HCT116 (cell line): ENCODE measurements around the gene COL2A1. TPM values are rescaled to one million over a fixed set of nuclear protein-coding genes. Genes with fewer than 3 reads are reported as not detected.

Source experiments
- ATAC-seq: fragments of 200-7000 bp; cut with Tn5 transposase; 2 replicates; pipeline ENCODE4 v1.9.1; 2020; ENCODE audit warnings: mild to moderate bottlenecking, moderate library complexity
- BruUV-seq: library from RNA; stranded (reverse); fragments of 400-500 nt; replicated peaks from 2 replicates; lab custom pipeline; 2021; lab: Mats Ljungman, UMichigan
- CTCF ChIA-PET: fragments of 300-600 bp; sonication (Branson Sonifier 250); formaldehyde crosslinking; loops from one replicate; lab custom pipeline; 2021; ENCODE audit warnings: antibody characterized with exemption; lab: Charles Lee
- POLR2A ChIA-PET: fragments of 300-600, 350-600 bp; sonication (Branson Sonifier 250); formaldehyde crosslinking; loops from one replicate; lab custom pipeline; 2021; ENCODE audit warnings: antibody characterized with exemption; lab: Charles Lee
- RAD21 ChIA-PET, 2 experiments: fragments of 300-600 bp; sonication (Branson Sonifier 250); formaldehyde crosslinking; loops; one replicate each; lab custom pipeline; 2023; ENCODE audit warnings: low total read pairs in 2 of 2; ENCODE audit not compliant: uncharacterized antibody in 2 of 2, unreplicated experiment in 2 of 2, low non-redundant PET in 1 of 2; lab: Charles Lee
- DNase-seq: peaks from one replicate; pipeline ENCODE4 v3.0.0-alpha.2; 2010; ENCODE audit warnings: low read depth, low spot score
- H2AFZ ChIP-seq: fragments of 200-600 bp; shearing (Covaris generic), sonication (generic); 2 replicates; pipeline ENCODE4 v1.6.1; 2017; ENCODE audit warnings: low read depth, mixed run types, mixed read lengths, antibody characterized with exemption, low read length; ENCODE audit not compliant: poor library complexity, severe bottlenecking
- H3K27ac ChIP-seq: 2 replicates; pipeline ENCODE4 v1.5.1; 2012; ENCODE audit warnings: low read depth, low read length
- H3K27me3 ChIP-seq: fragments of 200-600 bp; sonication (generic); 2 replicates; pipeline ENCODE4 v1.6.1; 2016; ENCODE audit warnings: mixed run types, low read length, mixed read lengths; ENCODE audit not compliant: insufficient read depth
- H3K36me3 ChIP-seq, 2 experiments: fragments of 200-500 bp in 1 of 2; fragments of 200-600 bp in 1 of 2; sonication (Bioruptor generic) in 1 of 2; sonication (generic) in 1 of 2; 2 replicates each; pipeline versions ENCODE4 v1.5.1 to v1.6.1; 2014 to 2016; ENCODE audit warnings: low read length in 2 of 2, inconsistent platforms in 1 of 2, mixed read lengths in 1 of 2, mixed run types in 1 of 2; ENCODE audit not compliant: insufficient read depth in 2 of 2, control insufficient read depth in 1 of 2
- H3K4me1 ChIP-seq, 2 experiments: fragments of 200-600 bp in 1 of 2; sonication (generic) in 1 of 2; 2 replicates each; pipeline versions ENCODE4 v1.5.1 to v1.6.1; 2012 to 2017; ENCODE audit warnings: low read length in 2 of 2, inconsistent platforms in 1 of 2, mild to moderate bottlenecking in 1 of 2, mixed read lengths in 1 of 2, mixed run types in 1 of 2, moderate library complexity in 1 of 2; ENCODE audit not compliant: insufficient read depth in 2 of 2, control insufficient read depth in 1 of 2
- H3K4me2 ChIP-seq: fragments of 200-600 bp; sonication (generic); 2 replicates; pipeline ENCODE4 v1.6.1; 2017; ENCODE audit warnings: mixed run types, low read length, mixed read lengths
- H3K4me3 ChIP-seq, 2 experiments: fragments of 200-600 bp in 1 of 2; sonication (generic) in 1 of 2; replicated peaks in 1 of 2; 2 replicates each; pipeline ENCODE4 v1.5.1; 2011 to 2016; ENCODE audit warnings: low read length in 2 of 2, control low read depth in 1 of 2, low read depth in 1 of 2, mild to moderate bottlenecking in 1 of 2, mixed read lengths in 1 of 2, mixed run types in 1 of 2
- H3K79me2 ChIP-seq: fragments of 200-600 bp; sonication (generic); 2 replicates; pipeline ENCODE4 v1.6.1; 2017; ENCODE audit warnings: mild to moderate bottlenecking, mixed run types, low read length, moderate library complexity, mixed read lengths; ENCODE audit not compliant: insufficient read depth
- H3K9ac ChIP-seq: fragments of 200-600 bp; sonication (generic); 2 replicates; pipeline ENCODE4 v1.6.1; 2016; ENCODE audit warnings: low read length, mixed read lengths
- H3K9me2 ChIP-seq: fragments of 200-600 bp; sonication (generic), shearing (Covaris generic); 2 replicates; pipeline ENCODE4 v1.6.1; 2017; ENCODE audit warnings: mixed run types, mild to moderate bottlenecking, moderate library complexity; ENCODE audit not compliant: insufficient read depth
- H3K9me3 ChIP-seq, 2 experiments: fragments of 200-500 bp in 1 of 2; fragments of 200-600 bp in 1 of 2; sonication (Bioruptor generic) in 1 of 2; sonication (generic) in 1 of 2; 2 replicates each; pipeline ENCODE4 v1.6.1; 2014 to 2017; ENCODE audit warnings: low read length in 2 of 2, mixed read lengths in 2 of 2, inconsistent platforms in 1 of 2, low read depth in 1 of 2, mild to moderate bottlenecking in 1 of 2, mixed run types in 1 of 2, moderate library complexity in 1 of 2; ENCODE audit not compliant: control insufficient read depth in 1 of 2, insufficient read depth in 1 of 2
- H4K20me1 ChIP-seq: fragments of 200-600 bp; sonication (generic), shearing (Covaris generic); 2 replicates; pipeline ENCODE4 v1.6.1; 2017; ENCODE audit warnings: mixed run types, mild to moderate bottlenecking, moderate library complexity; ENCODE audit not compliant: insufficient read depth
- ATF3 ChIP-seq: IDR thresholded peaks from 2 replicates; pipeline ENCODE4 v1.6.1; 2012
- CTCF ChIP-seq, 3 experiments: fragments of 200-600 bp in 1 of 3; sonication (generic) in 1 of 3; IDR thresholded peaks in 2 of 3; conservative IDR thresholded peaks in 1 of 3; 2 replicates each; pipeline ENCODE4 v1.5.1; 2012 to 2017; ENCODE audit warnings: low read depth in 2 of 3, low read length in 2 of 3, antibody characterized with exemption in 1 of 3, borderline replicate concordance in 1 of 3, control low read depth in 1 of 3, mild to moderate bottlenecking in 1 of 3, mixed read lengths in 1 of 3, mixed run types in 1 of 3, moderate library complexity in 1 of 3; ENCODE audit not compliant: insufficient read depth in 1 of 3
- EGR1 ChIP-seq: IDR thresholded peaks from 2 replicates; pipeline ENCODE4 v1.6.1; 2012; ENCODE audit warnings: low read depth
- ELF1 ChIP-seq: IDR thresholded peaks from 2 replicates; pipeline ENCODE4 v1.6.1; 2012; ENCODE audit warnings: low read depth, borderline replicate concordance
- EZH2 ChIP-seq: fragments of 200-600 bp; sonication (generic); IDR thresholded peaks from 2 replicates; pipeline ENCODE4 v1.6.1; 2017; ENCODE audit warnings: antibody characterized with exemption, mixed run types
- EZH2phosphoT487 ChIP-seq: fragments of 200-600 bp; IDR thresholded peaks from 2 replicates; pipeline ENCODE4 v1.6.1; 2018; ENCODE audit warnings: antibody characterized with exemption, borderline replicate concordance
- FOSL1 ChIP-seq: IDR thresholded peaks from 2 replicates; pipeline ENCODE4 v1.6.1; 2012; ENCODE audit warnings: low read depth
- MAX ChIP-seq: IDR thresholded peaks from 2 replicates; pipeline ENCODE4 v1.6.1; 2012
- POLR2A ChIP-seq: IDR thresholded peaks from 2 replicates; pipeline ENCODE4 v1.7.0; 2011; ENCODE audit warnings: borderline replicate concordance; ENCODE audit not compliant: insufficient read depth, insufficient read length; ENCODE audit errors: extremely low read depth
- POLR2AphosphoS5 ChIP-seq: IDR thresholded peaks from 2 replicates; pipeline ENCODE4 v1.6.1; 2011; ENCODE audit warnings: mild to moderate bottlenecking, low read depth, low read length, moderate library complexity
- RAD21 ChIP-seq: IDR thresholded peaks from 2 replicates; pipeline ENCODE4 v1.6.1; 2012; ENCODE audit warnings: low read depth, mild to moderate bottlenecking
- SP1 ChIP-seq: IDR thresholded peaks from 2 replicates; pipeline ENCODE4 v1.6.1; 2012; ENCODE audit warnings: low read depth
- SRF ChIP-seq: IDR thresholded peaks from 2 replicates; pipeline ENCODE4 v1.6.1; 2012; ENCODE audit warnings: low read depth
- TCF7L2 ChIP-seq: IDR thresholded peaks from 2 replicates; pipeline ENCODE4 v1.7.0; 2011; ENCODE audit warnings: borderline replicate concordance, inconsistent platforms; ENCODE audit not compliant: insufficient read depth, insufficient read length; ENCODE audit errors: extremely low read depth
- ZBTB33 ChIP-seq: IDR thresholded peaks from 2 replicates; pipeline ENCODE4 v1.6.1; 2011; ENCODE audit warnings: mild to moderate bottlenecking, low read length, moderate library complexity; ENCODE audit not compliant: insufficient replicate concordance; ENCODE audit errors: extremely low read depth
- ZFX ChIP-seq: fragments of 450-650 bp; IDR thresholded peaks from 2 replicates; pipeline ENCODE4 v1.6.1; 2017
- intact Hi-C: fragments of 100-400 bp; cut with micrococcal nuclease; formaldehyde crosslinking; loops from 2 replicates; pipeline ENCODE4 v1.10.0; 2022
- total RNA-seq: library from RNA; stranded (reverse); gene quantifications from one replicate; pipeline ENCODE4 v1.2.1, GENCODE V29; 2021; ENCODE audit not compliant: unreplicated experiment

Gene COL2A1
- total RNA-seq, 1 experiment from 2014 or later: 0.22 TPM

GRCh38 chr12:47977046-47977771 is 27.1 kb downstream of the COL2A1 start:
- TF ChIP-seq CTCF (IDR thresholded peaks at IDR 0.05 in 2 of 3, conservative IDR thresholded peaks at IDR 0.05 in 1 of 3; ENCODE audit: borderline replicate concordance in 1 of 3, insufficient read depth in 1 of 3, low read depth in 2 of 3, low read length in 2 of 3) (no peak), MAX (no peak), ELF1 (no peak), ZBTB33 (no peak), EZH2 (no peak), FOSL1 (no peak), EGR1 (no peak), TCF7L2 (no peak), ZFX (no peak), EZH2phosphoT487 (no peak), SRF (no peak), POLR2A (no peak), POLR2AphosphoS5 (no peak), ATF3 (no peak), RAD21 (no peak), SP1 (no peak)
- Histone ChIP-seq H3K79me2 (no peaks in the 10 kb centered on the region), H3K4me2 (no peak overlapping the region), H3K4me3 (no peak overlapping the region), H3K36me3 (no peaks in the 10 kb centered on the region), H3K9me2 (no peaks in the 10 kb centered on the region), H3K9me3 (no peaks in the 10 kb centered on the region), H3K27ac (no peak overlapping the region), H3K4me1 (no peaks in the 10 kb centered on the region), H3K9ac (no peak overlapping the region), H4K20me1 (no peaks in the 10 kb centered on the region), H3K27me3 (no peaks in the 10 kb centered on the region), H2AFZ (no peak overlapping the region)
- POLR2A ChIA-PET: no interaction called here
- intact Hi-C loops: no loop called here
- DNase-seq (no peak), ATAC-seq (no peak)
- no TSS peak for BruUV-seq
- RAD21 ChIA-PET: no interaction called here
- CTCF ChIA-PET: interaction anchor here (2.6 kb wide), 1 partner anchor 14 kb away, joined by 7 read pairs; the partner anchor contains the start of gene TMEM106C
